Fibroblast of skin of back (primary cell): ENCODE measurements around the gene GTPBP6.
"Not testable (repeated sequence)": the region's sequence is repeated elsewhere in the genome, so short reads cannot be mapped to it uniquely, and the experiment has no call there.

Experiments used
- DNase-seq: peaks from one replicate; pipeline ENCODE4 v3.0.0-alpha.2; 2013

GTPBP6 gene

DNA sequence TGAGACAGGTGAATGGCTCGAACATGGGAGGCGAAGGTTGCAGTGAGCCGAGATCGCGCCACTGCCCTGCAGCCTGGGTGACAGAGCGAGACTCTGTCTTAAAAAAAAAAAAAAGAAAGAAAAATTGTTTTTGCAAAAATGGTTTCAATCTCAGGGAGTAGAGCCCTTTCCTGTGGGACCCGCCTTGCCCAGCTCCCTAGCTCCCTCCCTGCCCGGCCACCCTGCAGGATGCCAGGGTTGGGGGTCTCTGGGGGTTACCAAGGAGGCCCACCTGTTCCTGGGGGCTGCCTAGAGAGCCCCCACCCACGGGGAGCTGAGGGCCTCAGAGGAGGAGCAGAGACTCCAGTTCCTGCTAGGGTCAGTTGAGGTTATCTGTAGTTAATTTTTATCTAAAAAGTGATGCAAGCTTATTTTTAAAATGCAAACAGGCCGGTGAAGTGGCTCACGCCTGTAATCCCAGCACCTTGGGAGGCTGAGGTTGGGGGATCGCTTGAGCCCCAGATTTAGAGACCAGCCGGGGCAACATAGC lies 56.2 kb downstream of the GTPBP6 start:
- no peak for DNase-seq

DNA sequence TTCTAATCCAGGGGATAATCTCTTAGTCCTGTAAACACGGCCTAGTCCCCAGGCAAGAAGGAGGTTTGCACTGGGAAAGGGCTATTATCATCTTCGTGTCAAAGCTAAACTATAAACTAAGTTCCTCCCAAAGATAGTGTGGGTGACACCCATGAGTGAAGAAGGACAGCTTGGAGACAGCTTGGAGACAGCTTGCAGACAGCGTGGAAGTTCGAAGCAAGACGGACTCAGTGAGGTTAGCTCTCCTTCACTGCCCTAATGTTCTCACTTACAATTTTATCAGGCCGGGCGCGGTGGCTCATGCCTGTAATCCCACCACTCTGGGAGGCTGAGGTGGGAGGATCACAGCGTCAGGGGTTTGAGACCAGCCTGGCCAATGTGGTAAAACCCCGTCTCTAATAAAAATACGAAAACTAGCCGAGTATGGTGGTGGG lies 56.7 kb downstream of the GTPBP6 start:
- DNase-seq, result no peak

DNA sequence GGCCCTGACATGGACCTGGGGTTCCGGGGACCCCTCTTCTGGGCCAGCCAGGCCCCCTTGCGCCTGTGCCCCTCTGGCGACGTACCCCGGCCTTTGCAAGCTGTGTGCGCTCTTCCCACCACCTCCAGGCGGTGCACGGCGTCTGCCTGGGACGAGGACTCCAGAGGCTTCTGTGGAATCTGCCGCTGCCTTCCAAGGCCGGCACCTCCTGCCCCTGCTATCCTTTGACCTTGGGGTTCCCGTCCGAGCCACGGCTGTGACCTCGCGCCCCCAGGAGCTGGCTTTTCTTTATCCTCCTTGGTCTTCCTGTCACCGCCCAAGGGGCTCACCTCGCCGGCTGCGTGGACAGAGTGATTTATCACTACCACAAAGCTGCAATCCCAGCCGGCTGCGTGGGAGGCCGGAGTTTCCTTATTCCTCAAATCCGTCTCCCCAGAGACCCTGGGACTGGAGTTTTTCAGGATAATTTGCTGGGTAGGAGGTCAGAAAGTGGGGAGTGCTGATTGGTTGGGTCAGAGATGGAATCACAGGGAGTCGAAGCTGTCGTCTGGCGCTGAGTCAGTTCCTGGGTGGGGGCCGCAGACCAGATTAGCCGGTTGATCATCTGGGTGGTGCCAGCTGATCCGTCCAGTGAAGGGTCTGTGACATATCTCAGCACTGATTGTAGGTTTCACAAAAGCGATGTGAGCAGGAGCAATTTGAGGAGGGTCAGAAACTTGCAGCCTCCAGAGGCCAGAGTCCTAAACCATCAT lies 57.3 kb downstream of the GTPBP6 start:
- DNase-seq, result no peak

DNA sequence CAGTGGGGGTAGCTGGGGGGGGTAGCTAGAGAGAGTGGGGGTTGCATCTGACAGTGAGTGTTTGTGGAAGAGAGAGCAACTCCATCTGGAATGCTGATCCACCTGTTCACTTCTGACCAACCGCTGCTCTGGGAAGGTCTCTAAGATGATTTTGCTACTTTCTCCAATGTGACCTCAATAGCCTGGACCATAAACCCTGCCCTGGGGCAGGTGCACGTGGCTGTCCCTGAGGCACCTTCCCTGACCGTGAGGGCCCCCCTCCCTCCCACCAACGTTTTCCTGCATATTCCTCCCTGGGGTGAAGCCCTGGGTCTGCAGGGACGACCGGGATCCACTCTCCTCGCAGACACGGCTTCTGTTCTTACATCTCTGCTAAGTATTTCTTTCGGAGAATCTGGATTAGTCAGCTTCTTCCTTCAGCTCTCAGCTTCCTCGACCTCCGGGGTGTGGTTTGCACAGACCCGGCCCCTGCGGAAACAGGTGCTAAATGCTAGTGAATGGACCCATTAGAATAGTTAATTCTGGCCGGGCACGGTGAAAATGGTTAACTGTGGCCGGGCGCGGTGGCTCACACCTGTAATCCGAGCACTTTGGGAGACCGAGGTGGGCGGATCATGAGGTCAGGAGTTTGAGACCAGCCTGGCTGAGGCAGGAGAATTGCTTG lies 58.8 kb downstream of the GTPBP6 start:
- no peak for DNase-seq

DNA sequence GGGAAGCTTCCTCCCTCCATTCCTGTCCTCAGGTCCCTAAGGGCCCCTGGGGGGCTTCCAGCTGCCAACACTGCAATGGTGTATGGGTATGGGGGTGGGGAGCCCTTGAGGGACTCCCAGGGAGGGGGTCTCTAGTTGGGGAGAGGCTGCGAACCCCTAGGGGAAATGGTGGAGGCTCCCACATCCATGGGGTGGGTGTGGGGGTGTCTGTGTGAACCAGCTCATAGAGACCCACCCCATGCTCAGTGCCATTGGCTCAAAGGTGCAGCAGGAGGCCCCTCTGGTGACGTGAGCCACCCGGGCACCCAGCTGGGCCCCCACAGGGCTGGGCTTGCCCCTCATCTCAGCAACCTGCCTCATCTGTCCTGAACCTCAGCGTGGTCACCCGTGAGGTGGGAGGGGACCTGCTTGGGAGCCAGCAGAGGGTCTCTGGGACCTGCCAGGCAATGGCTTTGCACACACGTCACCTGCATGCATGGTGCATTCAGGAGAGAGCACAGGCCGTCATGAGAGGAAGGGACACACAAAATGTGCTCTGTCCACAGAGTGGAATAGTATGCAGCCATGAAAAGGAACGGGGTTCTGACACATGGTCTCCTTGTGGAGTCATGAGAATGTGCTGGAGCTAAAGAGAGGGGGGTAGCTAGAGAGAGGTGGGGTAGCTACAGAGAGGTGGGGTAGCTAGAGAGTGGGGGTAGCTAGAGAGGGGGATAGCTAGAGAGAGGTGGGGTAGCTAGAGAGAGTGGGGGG lies 60.1 kb downstream of the GTPBP6 start:
- no peak for DNase-seq

DNA sequence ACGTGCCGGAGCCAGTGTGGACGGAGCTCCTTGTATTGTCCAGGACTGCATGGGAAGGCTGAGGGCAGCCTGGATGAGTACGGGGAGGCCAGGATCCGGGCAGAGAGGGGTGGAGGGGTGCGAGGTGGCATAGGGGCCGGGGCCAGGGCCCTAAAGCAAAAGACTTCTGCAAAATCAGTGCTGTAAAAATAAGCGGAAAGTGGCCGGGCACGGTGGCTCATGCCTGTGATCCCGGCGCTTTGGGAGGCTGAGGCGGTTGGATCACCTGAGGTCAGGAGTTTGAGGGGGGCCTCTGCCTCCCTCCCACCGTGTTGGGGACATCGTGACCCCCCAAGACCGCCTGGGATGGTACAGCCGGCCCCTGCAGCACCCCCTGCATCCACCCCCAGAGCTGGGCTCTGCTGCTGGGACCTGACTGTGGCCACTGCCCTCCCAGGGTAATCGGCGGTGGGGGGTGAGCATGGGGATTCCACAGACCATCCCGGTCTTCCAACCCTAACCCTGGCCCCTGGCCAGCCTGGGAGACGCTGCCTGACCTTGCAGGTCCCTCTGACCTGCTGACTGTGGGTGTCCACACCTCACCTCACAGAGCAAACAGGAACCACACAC lies 60.8 kb downstream of the GTPBP6 start:
- no peak for DNase-seq

DNA sequence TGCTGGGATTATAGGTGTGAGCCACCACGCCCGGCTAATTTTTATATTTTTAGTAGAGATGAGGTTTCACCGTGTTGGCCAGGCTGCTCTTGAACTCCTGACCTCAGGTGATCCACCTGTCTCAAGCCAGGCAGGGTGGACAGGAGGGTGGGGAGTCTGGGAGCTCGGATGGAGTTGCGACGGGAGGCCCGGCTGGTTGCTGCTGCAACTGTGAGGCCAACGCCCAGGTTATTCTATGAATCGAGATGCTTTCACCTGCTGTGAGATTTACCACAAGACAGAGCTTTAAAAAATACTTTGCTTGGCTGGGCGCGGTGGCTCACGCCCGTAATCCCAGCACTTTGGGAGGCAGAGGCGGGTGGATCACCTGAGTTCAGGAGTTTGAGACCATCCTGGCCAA lies 61.5 kb downstream of the GTPBP6 start:
- DNase-seq, result not testable (repeated sequence)

DNA sequence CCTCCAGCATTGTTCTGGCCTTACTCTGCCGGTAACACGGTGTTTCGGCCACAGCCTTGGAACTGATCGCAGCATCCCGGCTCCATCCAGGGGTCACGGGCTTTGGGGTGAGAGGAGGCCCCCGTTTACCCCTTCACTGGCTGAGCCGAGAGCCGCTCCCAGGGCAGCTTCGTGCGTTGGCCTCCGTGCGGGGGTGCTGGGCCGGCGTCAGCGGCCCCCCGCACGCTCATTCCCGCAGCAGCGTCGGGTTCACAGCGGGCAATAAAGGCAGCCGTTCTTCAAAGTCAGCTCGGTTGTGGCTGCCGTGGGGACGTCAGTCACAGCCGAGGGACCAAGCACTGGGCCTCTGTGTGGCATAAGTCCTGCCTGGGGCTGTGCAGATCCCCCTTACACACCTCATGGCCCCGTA lies 62.7 kb downstream of the GTPBP6 start:
- no peak for DNase-seq
